ENCODE measurements around the gene DMAC2.
"Not testable (repeated sequence)": the region's sequence is repeated elsewhere in the genome, so short reads cannot be mapped to it uniquely, and the experiment has no call there.

Gene DMAC2

GRCh38 chr19:41421973-41422372 lies 17.7 kb downstream of the DMAC2 start:
- TF ChIP-seq ZNF274 (IDR thresholded peaks at IDR 0.05; ENCODE audit: low read depth, low read length) = no peak
- H3K4me3 ChIP-seq (ENCODE audit: low read length) = no peak overlapping the region

- no peak overlapping the region for H3K4me3 ChIP-seq (ENCODE audit: low read length)
- no peak for TF ChIP-seq ZNF274 (IDR thresholded peaks at IDR 0.05; ENCODE audit: low read depth, low read length)
Observed at GRCh38 chr19:41421314-41421713, 18.4 kb downstream of the DMAC2 start.

GRCh38 chr19:41420101-41420880 lies 19.4 kb downstream of the DMAC2 start:
- TF ChIP-seq ZNF274 (IDR thresholded peaks at IDR 0.05; ENCODE audit: low read depth, low read length) = no peak

GRCh38 chr19:41416194-41416674 lies 23.5 kb downstream of the DMAC2 start:
- TF ChIP-seq ZNF274 (IDR thresholded peaks at IDR 0.05; ENCODE audit: low read depth, low read length) = no peak
- no peak overlapping the region for H3K4me3 ChIP-seq (ENCODE audit: low read length)

More at GRCh38 chr19:41420101-41420880, 19.4 kb downstream of the DMAC2 start:
- no peak overlapping the region for H3K4me3 ChIP-seq (ENCODE audit: low read length)

GRCh38 chr19:41415154-41415571 lies 24.5 kb downstream of the DMAC2 start:
- TF ChIP-seq ZNF274 (IDR thresholded peaks at IDR 0.05; ENCODE audit: low read depth, low read length) = no peak
- H3K4me3 ChIP-seq (ENCODE audit: low read length) = no peak overlapping the region

GRCh38 chr19:41414461-41414860 lies 25.3 kb downstream of the DMAC2 start:
- TF ChIP-seq ZNF274 (IDR thresholded peaks at IDR 0.05; ENCODE audit: low read depth, low read length) = no peak
- no peak overlapping the region for H3K4me3 ChIP-seq (ENCODE audit: low read length)

- TF ChIP-seq ZNF274 (IDR thresholded peaks at IDR 0.05; ENCODE audit: low read depth, low read length) = no peak
- no peak overlapping the region for H3K4me3 ChIP-seq (ENCODE audit: low read length)
Observed at GRCh38 chr19:41413947-41414346, 25.8 kb downstream of the DMAC2 start.

- TF ChIP-seq ZNF274 (IDR thresholded peaks at IDR 0.05; ENCODE audit: low read depth, low read length) = no peak
- H3K4me3 ChIP-seq (ENCODE audit: low read length) = no peak overlapping the region
Observed at GRCh38 chr19:41412953-41413352, 26.8 kb downstream of the DMAC2 start.

- no peak overlapping the region for H3K4me3 ChIP-seq (ENCODE audit: low read length)
- TF ChIP-seq ZNF274 (IDR thresholded peaks at IDR 0.05; ENCODE audit: low read depth, low read length) = no peak
Observed at GRCh38 chr19:41411968-41412265, 27.8 kb downstream of the DMAC2 start.

- H3K4me3 ChIP-seq (ENCODE audit: low read length) = no peak overlapping the region
- TF ChIP-seq ZNF274 (IDR thresholded peaks at IDR 0.05; ENCODE audit: low read depth, low read length) = no peak
Observed at GRCh38 chr19:41411100-41411967, 28.4 kb downstream of the DMAC2 start.

- no peak for TF ChIP-seq ZNF274 (IDR thresholded peaks at IDR 0.05; ENCODE audit: low read depth, low read length)
- H3K4me3 ChIP-seq (ENCODE audit: low read length) = no peak overlapping the region
Observed at GRCh38 chr19:41410336-41411054, 29.2 kb downstream of the DMAC2 start.

- no peak overlapping the region for H3K4me3 ChIP-seq (ENCODE audit: low read length)
- no peak for TF ChIP-seq ZNF274 (IDR thresholded peaks at IDR 0.05; ENCODE audit: low read depth, low read length)
Observed at GRCh38 chr19:41409288-41409687, 30.4 kb downstream of the DMAC2 start.

GRCh38 chr19:41408846-41409245 lies 30.9 kb downstream of the DMAC2 start:
- not testable (repeated sequence) for H3K4me3 ChIP-seq (ENCODE audit: low read length)

GRCh38 chr19:41408256-41408655 lies 31.5 kb downstream of the DMAC2 start:
- no peak overlapping the region for H3K4me3 ChIP-seq (ENCODE audit: low read length)
- no peak for TF ChIP-seq ZNF274 (IDR thresholded peaks at IDR 0.05; ENCODE audit: low read depth, low read length)

Data from GM08714 (cell line).